ENCODE results near the gene GSTM1.
"Not testable (repeated sequence)": the region's sequence is repeated elsewhere in the genome, so short reads cannot be mapped to it uniquely, and the experiment has no call there.

DNA sequence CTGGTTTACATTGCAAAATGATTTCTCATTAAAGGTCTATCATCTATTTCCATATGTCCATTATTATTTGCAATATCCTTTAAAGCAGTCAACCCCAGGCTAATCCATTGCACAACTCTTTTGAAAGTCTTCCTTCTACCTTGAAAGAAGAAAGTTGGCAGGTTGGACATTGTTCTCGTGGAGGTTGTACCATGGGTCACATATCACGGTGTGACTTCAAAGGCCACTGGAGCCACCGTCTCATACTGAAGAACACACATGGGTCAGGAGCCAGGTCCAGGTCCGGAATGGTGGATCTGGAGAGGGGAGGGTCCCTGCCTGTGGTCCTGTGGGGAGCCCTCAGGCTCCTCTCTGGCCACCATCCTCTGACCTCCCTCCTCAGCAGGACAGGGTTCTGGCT, 1.7 kb upstream of the GSTM1 start:
- TF ChIP-seq POLR2AphosphoS5, POLR2A, EP300 (IDR thresholded peaks at IDR 0.05): not testable (repeated sequence)
- TF ChIP-seq, protein P1, sequence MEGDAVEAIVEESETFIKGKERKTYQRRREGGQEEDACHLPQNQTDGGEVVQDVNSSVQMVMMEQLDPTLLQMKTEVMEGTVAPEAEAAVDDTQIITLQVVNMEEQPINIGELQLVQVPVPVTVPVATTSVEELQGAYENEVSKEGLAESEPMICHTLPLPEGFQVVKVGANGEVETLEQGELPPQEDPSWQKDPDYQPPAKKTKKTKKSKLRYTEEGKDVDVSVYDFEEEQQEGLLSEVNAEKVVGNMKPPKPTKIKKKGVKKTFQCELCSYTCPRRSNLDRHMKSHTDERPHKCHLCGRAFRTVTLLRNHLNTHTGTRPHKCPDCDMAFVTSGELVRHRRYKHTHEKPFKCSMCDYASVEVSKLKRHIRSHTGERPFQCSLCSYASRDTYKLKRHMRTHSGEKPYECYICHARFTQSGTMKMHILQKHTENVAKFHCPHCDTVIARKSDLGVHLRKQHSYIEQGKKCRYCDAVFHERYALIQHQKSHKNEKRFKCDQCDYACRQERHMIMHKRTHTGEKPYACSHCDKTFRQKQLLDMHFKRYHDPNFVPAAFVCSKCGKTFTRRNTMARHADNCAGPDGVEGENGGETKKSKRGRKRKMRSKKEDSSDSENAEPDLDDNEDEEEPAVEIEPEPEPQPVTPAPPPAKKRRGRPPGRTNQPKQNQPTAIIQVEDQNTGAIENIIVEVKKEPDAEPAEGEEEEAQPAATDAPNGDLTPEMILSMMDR (IDR thresholded peaks at IDR 0.05), result not testable (repeated sequence)

Data from sigmoid colon (tissue), 4 donors.